Measurements from ENCODE around the gene MDH2.
"Not testable (repeated sequence)": the region's sequence is repeated elsewhere in the genome, so short reads cannot be mapped to it uniquely, and the experiment has no call there.

Gene MDH2

GRCh38 chr7:76072243-76073148 is 24.6 kb downstream of the MDH2 start:
- DNase-seq = no peak

DNA sequence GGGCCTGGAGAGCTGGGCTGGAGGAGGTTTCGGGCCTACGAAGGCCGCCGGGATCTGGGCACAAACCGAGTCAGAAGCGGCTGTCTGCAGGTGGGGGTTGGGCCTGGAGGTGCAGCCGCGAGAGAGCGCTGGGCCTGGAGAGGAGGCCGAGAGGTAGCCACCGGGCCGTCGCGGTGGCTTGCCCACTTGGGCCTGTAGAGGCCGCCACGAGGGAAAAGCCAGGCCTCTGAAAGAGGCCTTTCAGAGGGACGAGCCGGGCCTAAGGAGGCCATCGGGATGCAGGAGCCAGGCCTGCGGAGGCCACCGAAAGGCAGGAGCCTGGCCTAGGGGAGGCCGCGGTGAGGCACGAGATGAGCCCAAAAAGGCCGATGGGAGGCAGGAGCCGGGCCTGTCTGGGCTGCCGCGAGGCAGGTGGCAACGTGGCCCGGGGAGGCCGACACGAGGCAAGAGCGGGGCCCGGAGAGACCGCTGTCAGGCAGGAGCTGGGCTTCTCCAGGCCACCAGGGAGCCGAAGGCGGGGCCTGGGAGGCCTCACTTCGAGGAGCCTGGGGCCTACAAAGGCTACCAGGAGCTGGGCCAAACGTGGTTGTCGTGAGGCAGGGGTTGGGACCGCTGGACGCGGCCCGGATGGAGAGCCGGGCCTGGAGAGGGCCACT is 25.6 kb downstream of the MDH2 start:
- DNase-seq = no peak

- no peak for DNase-seq
Observed at GRCh38 chr7:76074306-76074971, 26.5 kb downstream of the MDH2 start.

DNA sequence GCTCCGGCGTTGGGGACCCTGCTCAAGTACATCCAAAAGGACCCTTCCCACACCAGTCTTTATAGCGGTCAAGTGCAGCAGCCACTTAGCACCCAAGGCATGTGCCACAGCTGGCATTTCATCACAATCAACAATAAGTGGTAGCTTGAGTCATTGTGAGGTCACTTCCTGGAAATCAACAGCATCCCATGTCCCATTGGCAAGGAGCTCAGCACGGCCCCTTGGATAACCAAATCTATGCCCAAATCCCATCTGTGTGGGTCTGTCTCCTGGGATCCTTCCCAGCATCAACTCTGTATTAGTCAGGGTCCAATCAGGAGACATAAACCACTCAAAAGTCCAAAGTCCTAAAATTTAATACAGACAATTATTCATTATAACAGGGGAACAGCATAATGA is 27.1 kb downstream of the MDH2 start:
- no peak for DNase-seq

DNA sequence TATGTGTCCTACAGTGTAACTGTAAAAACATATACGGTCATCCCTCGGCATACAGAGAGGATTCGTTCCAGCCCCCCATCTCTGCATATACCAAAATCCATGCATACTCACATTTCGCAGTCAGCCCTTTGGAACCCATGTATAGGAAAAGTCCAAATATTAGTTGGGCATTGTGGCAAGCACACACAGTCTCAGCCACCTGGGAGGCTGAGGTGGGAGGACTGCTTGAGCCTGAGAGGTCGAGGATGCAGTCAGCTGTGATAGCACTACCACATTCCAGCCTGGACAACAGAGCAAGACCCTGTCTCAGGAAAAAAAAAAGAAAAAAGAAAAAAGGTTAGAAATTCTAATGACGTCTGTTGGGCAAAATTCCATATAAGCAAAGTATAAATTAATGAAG is 29.1 kb downstream of the MDH2 start:
- DNase-seq = no peak

DNA sequence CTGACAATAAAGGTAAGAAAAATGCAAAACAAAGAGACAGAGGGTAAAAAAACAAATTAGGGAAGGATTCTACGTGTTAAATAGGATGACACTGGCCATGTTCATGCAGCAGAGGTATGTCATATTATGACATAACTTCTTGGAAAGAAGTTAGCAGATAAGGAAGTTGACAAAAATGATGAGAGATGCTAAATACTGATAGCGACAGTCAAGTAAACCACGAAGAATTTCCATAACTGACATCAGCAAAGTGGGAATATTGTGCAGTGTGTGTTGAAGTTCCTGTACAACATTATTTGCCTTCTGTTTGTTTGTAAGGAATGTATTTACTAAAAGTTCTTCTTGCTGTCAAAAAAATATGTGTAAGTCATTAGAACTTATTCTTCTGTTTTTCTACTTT is 29.5 kb downstream of the MDH2 start:
- DNase-seq = no peak

DNA sequence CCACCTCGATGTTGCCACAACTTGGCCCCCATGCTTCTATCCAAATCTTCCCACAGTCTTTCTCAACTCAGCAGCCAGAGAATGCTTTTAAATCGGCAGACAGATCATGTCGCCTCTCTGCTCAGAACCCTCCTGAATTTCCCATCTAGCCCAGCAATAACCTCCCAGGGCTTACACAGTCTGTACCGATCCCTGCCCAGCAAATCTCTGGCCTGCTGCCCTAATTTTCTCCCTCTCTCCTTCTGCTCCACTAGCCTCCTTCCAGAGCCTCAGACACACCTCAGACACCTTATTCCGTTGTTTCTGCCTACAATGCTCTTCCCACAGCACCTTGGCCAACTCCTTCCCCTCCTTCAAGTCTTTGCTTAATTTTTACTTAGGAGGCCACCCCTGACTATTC is 32.3 kb downstream of the MDH2 start:
- DNase-seq = no peak

DNA sequence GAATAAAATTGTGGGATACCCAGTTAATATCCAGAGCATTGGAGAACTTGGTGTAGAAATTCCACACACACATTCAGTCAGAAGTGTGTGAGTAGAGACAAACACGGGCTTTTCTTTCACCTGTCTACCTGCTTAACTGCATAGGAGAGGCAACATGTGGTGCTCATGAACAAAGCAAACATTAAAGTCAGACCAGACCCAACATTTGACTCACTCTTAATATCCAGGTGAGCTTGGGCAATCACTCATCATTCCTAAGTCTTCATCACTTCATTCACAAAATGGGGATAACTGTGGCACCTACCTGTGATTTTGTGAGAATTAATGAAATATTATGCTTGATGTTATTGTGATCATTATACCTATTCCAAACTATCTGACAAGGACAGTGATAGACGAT is 36.2 kb downstream of the MDH2 start:
- DNase-seq = not testable (repeated sequence)

- DNase-seq = no peak
Observed at GRCh38 chr7:76086070-76086469, 38.2 kb downstream of the MDH2 start.

- not testable (repeated sequence) for DNase-seq
Observed at GRCh38 chr7:76087362-76087791, 39.5 kb downstream of the MDH2 start.

DNA sequence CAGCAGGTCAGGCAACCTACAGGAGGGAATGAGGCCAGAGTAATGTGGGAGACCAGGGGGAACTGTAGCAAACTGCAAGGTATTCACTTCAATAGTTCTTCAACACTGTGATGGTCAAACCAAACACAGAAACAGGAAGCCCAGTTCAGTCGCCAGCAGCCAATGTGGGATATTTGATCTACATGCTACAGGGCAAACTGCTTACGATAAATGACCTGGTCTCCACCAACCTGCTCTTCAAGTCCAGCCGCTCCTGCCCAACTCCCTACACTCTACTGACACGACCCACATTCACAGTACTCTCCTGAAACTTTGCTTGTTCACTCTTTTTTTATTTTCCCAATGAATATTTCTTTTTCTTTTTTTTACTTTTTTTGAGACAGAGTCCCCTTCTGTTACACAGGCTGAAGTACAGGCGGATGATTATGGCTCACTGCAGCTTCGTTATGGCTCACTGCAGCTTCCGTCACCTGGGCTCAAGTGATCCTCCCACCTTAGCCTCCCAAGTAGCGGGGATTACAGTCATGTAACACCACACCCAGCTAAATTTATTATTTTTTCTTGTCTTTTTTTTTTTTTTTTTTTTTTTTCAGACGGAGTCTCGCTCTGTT is 42.1 kb downstream of the MDH2 start:
- DNase-seq = no peak

DNA sequence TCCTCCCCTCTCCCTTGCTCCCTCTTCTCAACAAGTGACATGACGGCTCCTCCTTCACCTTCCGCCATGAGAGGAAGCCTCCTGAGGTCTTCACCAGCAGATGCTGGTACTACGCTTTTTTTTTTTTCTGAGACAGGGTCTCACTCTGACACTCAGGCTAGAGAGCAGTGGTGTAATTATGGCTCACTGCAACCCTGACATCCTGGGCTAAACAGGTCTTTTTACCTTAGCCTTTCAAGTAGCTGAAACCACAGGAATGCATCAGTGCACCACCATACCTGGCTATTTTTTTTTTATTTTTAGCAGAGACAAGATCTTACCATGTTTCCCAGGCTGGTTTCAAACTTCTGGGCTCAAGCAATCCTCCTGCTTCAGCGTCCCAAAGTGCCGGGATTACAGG is 43.6 kb downstream of the MDH2 start:
- no peak for DNase-seq

- DNase-seq = not testable (repeated sequence)
Observed at GRCh38 chr7:76093531-76093930, 45.6 kb downstream of the MDH2 start.

- not testable (repeated sequence) for DNase-seq
Observed at GRCh38 chr7:76094326-76094725, 46.4 kb downstream of the MDH2 start.

GRCh38 chr7:76095908-76096307 is 48.0 kb downstream of the MDH2 start:
- no peak for DNase-seq

GRCh38 chr7:76101693-76102437 is 54.0 kb downstream of the MDH2 start:
- DNase-seq = not testable (repeated sequence)

DNA sequence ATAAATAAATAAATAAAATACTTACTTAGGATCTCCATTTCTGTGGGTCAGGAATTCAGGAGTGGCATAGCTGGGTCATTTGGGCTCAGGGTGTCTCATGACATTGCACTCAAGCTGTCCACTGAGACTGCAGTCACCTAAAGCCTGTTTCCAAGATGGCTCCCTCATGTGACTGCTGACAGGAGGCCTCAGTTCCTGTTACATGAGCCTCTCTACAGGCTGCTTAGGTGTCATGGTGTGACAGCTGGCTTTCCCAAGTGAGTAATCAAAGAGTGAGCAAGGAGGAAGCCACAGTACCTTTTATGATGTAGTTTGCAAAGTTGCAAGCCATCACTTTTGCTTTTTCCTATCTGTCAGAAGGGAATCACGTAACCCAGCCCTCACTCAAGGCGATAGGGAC is 55.9 kb downstream of the MDH2 start:
- DNase-seq = not testable (repeated sequence)

GRCh38 chr7:76106130-76106529 is 58.2 kb downstream of the MDH2 start:
- DNase-seq = not testable (repeated sequence)

- DNase-seq = no peak
Observed at GRCh38 chr7:76106893-76107292, 59.0 kb downstream of the MDH2 start.

DNA sequence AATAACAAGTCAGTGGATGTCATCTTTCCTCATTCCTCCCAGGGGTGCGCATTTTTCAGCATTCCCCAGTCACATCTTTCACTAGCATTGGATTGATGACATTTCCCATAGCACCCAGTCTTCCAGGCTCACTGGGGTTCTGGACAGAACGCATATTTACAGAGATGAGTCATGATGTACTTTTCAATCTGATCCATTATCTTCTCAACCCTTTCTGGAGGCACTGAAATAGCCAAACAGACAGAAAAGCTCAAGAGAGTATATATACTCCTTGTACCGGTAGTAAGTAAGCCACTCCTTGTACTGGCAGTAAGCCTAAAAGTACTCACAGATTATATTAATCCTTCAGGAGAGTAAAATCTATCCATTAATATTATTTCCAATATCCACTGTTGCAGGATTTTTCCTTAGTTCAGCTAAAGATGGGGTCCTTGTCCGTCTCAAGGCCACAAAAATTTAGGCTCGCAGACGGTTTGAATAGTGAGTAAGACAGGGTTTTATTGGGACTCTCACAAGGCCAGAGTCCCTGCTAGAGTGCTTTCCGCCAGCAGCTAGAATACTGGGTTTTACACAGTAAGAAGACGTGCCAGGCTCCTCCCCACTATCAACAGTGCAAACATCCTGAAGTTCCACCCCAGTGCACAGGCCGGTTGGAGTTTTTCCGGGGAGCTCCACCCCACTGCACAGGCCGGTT is 60.8 kb downstream of the MDH2 start:
- no peak for DNase-seq

DNA sequence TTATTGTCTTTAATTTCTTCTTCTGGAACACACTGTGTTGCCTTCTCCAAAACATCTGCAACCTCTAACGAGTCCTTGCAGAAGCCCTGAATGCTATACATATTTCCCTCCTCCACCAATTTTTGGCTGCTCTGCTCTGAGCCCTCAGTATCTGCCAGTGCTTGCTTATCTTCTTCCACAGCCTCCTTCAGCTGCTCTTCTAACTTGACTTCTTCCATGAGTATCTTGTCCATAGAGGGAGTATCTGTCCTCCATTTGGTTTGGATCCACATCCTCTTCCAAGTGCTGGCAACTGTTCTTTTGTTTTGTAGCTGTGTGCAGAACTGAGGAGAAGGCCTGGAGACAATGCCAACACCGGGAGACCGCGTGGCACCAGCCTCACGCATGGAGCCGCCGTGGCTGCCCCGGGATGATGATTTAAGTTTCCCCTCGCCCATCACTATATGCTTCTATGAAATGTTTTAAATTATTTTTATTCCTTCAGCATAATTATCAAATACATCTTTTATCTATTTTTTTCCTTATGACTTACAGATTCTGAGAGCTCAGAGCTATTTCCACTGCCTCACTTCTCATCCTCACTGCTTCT is 65.2 kb downstream of the MDH2 start:
- not testable (repeated sequence) for DNase-seq

Data from NCI-H187 treated with DMSO at 0.1 percent for 48 hours (cell line).